Measurements from ENCODE around the gene MBOAT2.
"Not testable (repeated sequence)": the region's sequence is repeated elsewhere in the genome, so short reads cannot be mapped to it uniquely, and the experiment has no call there.

Gene MBOAT2

GRCh38 chr2:9003616-9004337 lies at the start of gene MBOAT2:
MBOAT2 (minus strand) TSS chr2:9003684; CDS start chr2:9003614, 70 bp downstream.
- peak; percentile 16 to 94 (median 85) for DNase-seq

DNA sequence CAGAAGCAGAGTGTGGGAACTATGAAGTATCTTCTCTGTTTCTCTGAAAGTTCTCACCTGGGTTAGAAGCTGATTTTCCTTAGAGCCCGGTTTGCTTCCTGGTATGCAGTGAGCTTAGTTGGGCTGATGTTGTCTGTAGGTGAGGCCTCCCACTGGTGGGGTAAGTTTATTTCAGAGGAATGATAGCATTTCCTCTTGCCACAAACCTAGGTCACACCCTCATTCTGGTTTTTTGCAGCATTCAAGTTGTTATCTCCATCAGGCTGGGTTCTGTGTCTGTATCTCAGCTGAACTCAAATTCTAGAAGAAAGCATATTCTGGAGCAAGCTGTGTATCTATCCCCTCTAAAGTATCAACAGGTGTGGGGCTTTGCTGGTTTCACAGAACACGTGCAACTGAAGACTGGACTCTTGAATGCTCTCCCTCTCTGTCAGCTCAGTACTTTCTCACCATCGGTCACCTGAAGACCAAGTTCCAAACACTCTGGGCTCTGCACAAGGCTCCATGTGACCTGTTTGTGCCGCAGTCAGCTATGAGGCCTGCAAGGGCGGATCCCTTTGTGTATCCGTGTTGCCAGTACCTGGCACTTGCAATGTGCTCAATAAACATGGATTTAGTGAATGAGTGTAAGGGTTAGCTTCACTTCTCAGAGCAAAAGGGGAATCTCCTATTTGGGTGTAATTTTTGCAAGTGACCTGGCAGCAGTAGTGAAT lies 49.5 kb upstream of the MBOAT2 start:
- no peak for DNase-seq

- not testable (repeated sequence) for DNase-seq
These were observed 48.0 kb upstream of the MBOAT2 start for GRCh38 chr2:9051451-9051850.

DNA sequence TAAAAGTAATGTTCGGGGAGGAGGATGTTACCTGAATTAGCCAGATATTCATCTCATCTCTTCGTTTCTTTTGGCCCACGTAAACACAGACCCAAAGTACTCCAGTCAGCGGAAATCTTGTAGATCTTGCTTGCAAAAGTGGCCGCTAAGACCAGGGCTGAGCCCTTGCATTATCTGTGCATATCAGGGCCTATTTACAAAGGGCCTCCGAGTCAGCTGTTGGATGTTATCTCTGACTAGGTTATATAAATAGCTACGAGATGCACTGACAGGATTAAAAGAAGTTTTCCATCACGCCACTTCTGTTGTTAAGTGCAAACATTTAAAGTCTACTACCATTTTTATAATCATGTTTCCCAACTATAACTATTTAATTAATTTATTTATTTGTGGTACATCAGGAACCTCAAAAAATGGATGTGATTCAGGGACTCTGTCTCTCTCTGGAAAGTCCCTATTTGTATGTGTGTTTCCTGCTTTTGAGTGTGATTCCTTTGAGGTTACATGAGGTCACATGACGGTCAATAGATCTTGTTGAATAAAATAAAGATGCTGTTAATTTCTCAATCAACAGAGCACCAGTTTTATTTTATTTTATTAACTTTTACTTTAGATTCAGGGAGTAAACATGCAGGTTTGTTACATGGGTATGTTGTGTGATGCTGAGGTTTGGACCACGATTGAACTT lies 46.8 kb upstream of the MBOAT2 start:
- no peak for DNase-seq

- no peak for DNase-seq
These were observed 42.1 kb upstream of the MBOAT2 start for GRCh38 chr2:9045595-9045994.

- not testable (repeated sequence) for DNase-seq
These were observed 40.0 kb upstream of the MBOAT2 start for GRCh38 chr2:9043491-9043890.

- no peak for DNase-seq
These were observed 33.7 kb upstream of the MBOAT2 start for GRCh38 chr2:9037166-9037565.

GRCh38 chr2:9033385-9034168 lies 30.1 kb upstream of the MBOAT2 start:
- peak in 1 of 14 donors; percentile 5 for DNase-seq

DNA sequence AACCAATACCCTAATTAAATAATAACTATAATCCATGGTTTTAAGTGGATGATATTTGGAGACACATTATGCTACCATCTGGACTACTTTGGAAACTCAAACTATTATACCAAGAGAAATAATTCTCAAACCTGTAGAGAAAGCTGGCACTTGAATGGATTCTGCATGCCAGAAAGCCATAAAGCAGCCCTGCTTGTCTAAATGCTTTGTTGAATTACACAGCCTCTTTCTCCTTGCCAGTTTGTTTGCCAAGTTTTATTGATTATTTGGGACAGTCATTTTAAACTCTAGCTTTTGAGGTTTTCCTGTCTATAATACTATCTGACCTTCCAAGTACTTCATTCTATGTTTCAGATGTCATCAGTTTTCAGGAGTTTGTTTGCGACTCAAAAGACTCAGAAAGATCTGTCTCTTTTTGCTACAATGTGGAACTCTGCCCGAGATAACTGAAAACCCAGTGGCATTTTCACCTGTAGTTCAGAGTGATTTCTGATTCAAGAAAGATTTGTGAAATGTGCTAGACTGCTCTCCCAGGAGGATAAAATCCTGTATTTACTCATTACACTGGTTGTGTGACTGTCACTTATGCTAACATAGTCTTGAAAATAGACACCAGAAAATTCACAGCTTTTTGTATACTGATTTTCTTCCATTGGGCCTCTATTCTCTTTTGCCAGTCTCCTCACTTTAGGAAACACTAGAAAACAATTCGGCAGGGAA lies 29.2 kb upstream of the MBOAT2 start:
- DNase-seq, result no peak

GRCh38 chr2:9032121-9032520 lies 28.6 kb upstream of the MBOAT2 start:
- DNase-seq, result no peak

DNA sequence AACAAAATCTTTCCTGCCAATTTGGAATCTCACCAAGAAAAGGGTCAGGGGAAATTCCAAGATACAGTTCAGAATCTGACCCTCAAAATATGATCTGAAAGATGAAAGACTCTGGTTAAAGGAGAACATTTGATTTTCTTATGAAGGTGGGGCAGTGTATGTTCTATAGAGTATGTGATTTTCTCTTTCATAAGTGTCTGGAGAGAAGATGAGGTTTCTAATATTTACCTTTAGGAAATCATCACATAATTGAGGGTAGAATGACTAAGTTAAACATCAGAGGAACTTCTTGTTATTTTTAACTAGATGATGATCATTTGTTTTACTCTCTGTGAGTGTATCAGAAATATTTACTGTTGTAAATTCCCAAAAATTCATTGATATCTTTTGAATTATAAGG lies 27.8 kb upstream of the MBOAT2 start:
- DNase-seq, result no peak

GRCh38 chr2:9030841-9031240 lies 27.4 kb upstream of the MBOAT2 start:
- no peak for DNase-seq

DNA sequence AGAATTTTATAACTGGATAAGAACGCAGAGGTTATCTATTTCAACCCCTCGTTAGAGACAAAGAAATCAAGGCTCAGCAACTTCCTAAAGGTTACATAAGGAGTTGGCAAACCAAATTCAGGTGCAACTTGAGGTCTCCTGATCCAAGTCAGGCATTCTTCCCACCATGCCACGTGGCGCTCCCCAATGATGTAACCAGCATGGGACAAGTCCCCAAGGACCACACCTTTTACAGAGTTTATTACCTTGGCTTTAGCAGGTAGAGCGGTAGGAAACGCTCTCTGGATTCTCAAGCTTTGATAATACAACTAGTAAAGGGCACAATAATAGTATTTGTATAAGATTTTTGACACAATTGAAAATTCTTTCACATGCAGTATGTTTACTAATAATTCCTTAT lies 26.7 kb upstream of the MBOAT2 start:
- no peak for DNase-seq

- no peak for DNase-seq
These were observed 26.2 kb upstream of the MBOAT2 start for GRCh38 chr2:9029721-9030120.

GRCh38 chr2:9027884-9028283 lies 24.4 kb upstream of the MBOAT2 start:
- no peak for DNase-seq

DNA sequence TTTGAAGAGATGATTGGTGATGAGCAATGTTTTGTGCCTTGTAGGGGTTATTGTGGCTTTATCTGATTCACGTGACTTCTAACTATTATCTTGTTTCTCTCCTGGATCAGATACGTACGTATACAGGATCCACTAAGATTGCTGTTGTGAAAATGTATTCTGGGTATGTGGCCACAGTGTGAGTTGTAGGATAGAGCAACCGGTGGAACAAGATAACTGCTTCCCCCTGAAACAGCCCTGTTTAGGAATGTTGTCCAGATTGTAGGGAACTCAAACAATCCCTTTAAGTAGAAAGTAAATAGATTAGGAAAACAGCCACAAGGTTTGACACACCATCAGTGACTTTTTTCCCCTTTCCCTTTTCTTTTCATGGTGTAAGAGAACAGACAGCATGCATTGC lies 22.3 kb upstream of the MBOAT2 start:
- DNase-seq, result no peak

DNA sequence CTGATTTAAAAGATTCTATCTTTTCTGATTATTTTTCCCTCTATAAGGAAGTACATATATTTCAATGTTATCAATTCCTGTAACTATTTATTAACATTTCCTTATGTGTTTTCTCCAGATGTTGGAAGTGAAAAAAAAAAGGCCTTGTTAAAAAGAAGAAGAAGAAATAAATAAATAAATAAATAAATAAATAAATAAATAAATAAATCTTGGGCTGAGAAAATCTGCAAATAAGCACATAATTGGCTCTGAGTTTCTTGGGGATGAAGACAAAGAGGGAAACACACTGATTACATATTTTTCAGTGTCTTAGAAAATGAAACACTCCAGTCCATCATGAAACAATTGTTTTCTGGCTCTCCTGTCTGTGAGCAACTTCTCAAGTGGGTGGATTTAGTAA lies 21.1 kb upstream of the MBOAT2 start:
- DNase-seq, result no peak

DNA sequence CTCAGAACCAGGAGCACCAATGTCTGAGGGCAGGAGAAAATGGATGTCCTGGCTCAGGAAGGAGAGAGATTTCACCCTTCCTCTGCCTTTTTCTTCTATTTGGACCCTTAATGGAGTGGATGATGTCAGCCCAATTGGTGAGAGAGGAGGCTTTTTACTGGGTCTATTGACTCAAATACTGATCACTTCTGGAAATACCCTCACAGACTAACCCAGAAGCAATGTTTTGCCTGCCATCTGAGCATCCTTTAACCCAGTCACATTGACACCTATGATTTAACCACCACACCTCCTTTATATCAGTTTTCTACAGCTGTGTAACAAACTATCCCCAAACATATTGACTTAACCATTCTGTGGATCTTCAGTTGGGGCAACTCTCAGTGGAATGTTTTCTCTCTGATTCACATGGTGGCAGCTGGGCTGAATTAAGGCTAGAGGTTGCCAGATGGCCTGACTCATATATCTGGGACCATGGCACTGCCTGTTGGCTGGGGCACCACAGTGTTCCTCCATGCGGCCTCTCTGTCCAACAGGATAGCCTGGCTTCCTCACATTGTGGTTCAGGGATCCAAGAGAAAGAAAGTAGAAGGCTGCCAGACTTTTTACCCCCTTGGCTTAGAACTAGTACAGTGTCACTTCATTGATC lies 18.2 kb upstream of the MBOAT2 start:
- DNase-seq, result no peak

- DNase-seq, result no peak
These were observed 16.8 kb upstream of the MBOAT2 start for GRCh38 chr2:9020267-9020666.

DNA sequence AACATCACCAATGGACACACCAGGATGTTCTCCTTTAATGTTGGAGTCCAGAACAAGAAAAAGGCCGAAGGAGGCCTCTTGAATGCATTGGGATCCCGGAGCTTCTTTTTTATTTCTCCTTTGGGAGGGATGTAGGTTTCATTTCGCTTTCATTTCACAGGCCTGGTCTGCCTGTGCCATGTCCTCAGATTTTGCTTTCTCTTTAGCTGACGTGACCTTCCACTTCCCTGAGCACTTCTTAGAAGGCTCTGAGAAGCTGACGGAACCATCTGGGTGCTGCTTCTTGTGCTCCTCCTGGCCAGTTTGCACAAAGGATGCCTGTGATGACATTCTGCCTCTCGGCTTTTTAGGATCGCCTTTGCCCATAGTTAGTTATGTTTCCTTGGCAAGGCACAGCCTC lies 15.1 kb upstream of the MBOAT2 start:
- no peak for DNase-seq

DNA sequence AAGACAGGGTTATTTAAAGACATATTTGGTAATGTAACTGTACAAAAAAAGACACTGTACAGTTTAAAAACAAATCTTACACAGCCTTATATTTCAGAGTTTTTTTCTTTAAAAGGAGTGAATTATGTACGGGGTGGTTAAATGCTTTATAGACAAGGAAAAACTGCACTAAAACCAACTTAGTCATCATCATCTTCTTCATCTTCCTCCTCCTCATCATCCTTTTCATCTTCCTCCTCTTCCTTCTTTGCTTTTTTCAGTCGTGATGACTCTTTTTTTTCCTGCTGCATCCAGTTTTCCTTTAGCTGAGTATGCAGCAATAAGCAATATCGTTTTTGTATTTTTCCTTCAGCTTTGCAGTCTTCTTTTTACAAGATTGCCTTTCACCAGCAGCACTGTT lies 14.6 kb upstream of the MBOAT2 start:
- no peak for DNase-seq

DNA sequence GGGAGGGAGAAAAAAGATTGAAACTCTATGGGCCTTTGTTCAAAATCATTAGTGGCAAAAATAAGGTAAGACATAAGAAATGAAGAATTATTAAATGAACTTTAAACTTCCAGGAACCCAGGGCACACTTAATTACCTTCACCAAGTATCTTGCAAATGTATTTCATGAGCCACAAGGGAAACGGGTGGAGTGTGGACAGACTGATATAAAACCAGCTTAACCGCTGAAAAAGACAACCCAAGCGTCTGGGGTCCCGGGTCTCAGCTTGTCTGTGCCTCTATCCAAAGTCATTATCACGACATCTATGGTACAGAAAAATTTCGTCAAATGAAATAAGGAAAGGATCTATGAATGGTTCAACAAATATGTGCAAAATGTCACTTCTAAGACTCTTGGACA lies 13.9 kb upstream of the MBOAT2 start:
- DNase-seq, result no peak

Measured in C1 segment of cervical spinal cord (tissue), 14 donors.